ENCODE data around the gene EMD. TPM values are rescaled to one million over a fixed set of nuclear protein-coding genes. Genes with fewer than 3 reads are reported as not detected.
A peak's percentile ranks its signal among the peaks of the same experiment; 100 is the strongest.

Gene EMD
- total RNA-seq, 1 donor from 2014 or later, result 76.3 TPM

DNA sequence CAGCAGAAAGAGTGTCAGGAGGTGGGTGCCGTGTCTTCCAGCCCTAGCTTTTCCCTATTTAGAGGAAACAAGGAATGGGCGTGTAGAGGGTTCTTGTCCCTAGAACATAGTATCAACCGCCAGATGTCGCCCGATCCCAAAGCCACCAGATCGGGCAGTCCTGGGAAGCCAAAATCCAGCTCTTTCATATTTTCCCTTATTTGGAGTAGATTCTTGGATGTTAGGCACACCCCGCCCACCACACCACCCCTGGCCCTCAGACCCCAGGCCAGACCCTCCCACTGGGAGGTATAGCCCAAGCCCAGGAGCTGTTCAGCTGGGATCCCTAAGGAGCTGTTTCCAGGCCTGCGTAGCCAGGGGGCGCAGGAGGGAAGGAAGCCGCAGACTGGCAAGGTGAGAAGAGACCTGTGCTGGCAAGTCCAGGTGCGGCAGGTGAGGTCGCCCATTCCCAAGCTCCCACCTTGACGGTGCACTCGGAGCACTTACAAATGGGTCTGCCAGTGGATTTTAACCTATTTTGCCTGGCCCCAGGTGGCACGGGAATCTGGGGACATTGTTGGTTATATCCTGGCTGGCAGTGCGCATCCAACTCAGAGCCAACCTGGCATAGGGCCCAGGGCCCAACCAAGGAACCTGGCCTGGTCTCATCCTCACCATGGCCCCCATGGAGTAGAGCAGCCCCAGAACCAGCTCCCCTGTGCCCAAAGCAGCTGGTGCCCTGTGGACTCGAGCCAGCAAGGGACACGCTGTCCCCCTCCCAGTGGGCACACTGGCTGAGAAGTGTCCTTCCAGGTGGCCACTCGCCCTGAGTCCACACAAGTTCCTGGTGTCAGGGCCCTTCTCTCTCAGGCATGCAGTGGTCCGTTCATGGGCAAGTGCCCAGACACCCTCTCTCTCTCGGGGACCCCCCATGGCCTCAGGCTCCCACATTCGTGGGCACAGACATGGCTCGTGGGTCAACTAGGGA, 5.5 kb upstream of the EMD start:
- TF ChIP-seq, protein P1, sequence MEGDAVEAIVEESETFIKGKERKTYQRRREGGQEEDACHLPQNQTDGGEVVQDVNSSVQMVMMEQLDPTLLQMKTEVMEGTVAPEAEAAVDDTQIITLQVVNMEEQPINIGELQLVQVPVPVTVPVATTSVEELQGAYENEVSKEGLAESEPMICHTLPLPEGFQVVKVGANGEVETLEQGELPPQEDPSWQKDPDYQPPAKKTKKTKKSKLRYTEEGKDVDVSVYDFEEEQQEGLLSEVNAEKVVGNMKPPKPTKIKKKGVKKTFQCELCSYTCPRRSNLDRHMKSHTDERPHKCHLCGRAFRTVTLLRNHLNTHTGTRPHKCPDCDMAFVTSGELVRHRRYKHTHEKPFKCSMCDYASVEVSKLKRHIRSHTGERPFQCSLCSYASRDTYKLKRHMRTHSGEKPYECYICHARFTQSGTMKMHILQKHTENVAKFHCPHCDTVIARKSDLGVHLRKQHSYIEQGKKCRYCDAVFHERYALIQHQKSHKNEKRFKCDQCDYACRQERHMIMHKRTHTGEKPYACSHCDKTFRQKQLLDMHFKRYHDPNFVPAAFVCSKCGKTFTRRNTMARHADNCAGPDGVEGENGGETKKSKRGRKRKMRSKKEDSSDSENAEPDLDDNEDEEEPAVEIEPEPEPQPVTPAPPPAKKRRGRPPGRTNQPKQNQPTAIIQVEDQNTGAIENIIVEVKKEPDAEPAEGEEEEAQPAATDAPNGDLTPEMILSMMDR (IDR thresholded peaks at IDR 0.05; ENCODE audit: unreplicated experiment), result peak; percentile 58
- DNase-seq (ENCODE audit: low spot score in 2 of 2, unreplicated experiment in 2 of 2), result peak in 1 of 2 experiments; percentile 72
- no peaks in the 10 kb centered on the region for H3K36me3 Mint-ChIP-seq
- peak overlapping the region; percentile 60 for H3K4me3 Mint-ChIP-seq
- H3K9me3 Mint-ChIP-seq, result no peaks in the 10 kb centered on the region
- no peaks in the 10 kb centered on the region for H3K27me3 Mint-ChIP-seq (ENCODE audit: low read depth)
- peak overlapping the region; percentile 81 for H3K27ac Mint-ChIP-seq
- peaks cover 24% of the 10 kb centered on the region for H3K4me1 Mint-ChIP-seq

DNA sequence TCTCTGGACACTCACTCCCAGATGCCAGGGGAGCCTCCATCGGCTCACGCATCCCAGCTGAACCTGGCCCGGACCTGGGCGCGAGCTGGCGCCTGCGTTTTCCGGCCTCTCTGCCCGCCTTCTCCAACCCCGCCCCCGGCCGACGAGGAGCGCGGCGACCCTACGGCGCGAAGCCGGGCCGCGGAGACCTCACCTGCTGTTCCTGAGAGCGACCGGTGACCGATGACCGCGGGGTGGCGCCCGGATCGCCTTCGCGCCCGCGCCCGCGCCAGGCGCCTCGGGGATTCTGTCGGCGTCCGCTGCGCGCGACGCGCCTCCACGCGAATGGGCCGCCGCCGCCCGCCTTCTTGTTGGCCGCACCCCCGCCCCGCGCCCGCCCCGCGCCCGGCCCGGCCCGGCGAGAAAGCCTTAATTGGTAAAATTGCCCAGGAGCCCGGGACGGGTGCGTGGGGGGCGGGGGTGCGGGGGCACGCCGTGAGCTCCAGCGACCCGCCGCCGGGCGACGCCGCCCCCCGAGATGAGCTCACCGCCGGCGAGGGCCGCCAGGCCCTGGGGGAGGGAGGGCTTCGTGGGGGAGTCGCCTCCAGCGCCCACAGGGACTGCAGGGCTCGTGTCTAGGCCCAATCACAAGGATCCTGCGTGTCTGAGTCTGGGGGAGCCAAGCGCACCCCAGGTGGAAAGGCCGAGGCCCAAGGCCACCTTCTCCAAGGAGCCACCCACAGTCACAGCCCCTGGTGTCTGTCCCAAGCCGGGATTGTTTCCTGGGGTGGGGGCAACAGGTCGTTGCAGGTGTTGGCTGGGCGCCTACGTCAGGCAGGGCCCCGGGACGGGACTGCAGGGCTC, 4.6 kb upstream of the EMD start, which contains the start of gene FLNA:
FLNA (minus strand) TSS at position 322 of the 843 bp plus-strand sequence. CDS start 3,389 bp downstream, outside the sequence.
- no peak for DNase-seq (ENCODE audit: low spot score in 2 of 2, unreplicated experiment in 2 of 2)
- H3K4me3 Mint-ChIP-seq, result peak within 1 kb of the TSS; percentile 60
- peak within 1 kb of the TSS; percentile 81 for H3K27ac Mint-ChIP-seq
- H3K4me1 Mint-ChIP-seq, result peaks cover 24% of the 10 kb centered on the region
- TF ChIP-seq, protein P1 (IDR thresholded peaks at IDR 0.05; ENCODE audit: unreplicated experiment), result no peak
- H3K36me3 Mint-ChIP-seq, result no peaks in the 10 kb centered on the region
- H3K27me3 Mint-ChIP-seq (ENCODE audit: low read depth), result no peaks in the 10 kb centered on the region
- H3K9me3 Mint-ChIP-seq, result no peaks in the 10 kb centered on the region

DNA sequence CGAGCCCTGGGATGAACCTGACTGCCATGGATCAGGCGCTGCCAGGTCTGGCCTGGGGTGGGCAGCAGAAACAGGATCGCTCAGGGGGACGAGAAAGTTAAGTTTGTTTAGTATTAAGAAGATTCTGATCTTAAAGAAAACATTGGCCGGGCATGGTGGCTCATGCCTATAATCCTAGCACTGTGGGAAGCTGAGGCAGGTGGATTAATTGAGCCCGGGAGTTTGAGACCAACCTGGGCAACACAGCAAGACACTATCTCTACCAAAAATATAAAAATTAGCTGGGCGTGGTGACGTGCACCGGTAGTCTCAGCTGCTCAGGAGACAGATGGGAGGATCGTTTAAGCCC, 4.0 kb upstream of the EMD start:
- H3K4me1 Mint-ChIP-seq, result peaks cover 28% of the 10 kb centered on the region
- H3K36me3 Mint-ChIP-seq, result no peaks in the 10 kb centered on the region
- H3K9me3 Mint-ChIP-seq, result no peaks in the 10 kb centered on the region
- DNase-seq (ENCODE audit: low spot score in 2 of 2, unreplicated experiment in 2 of 2), result no peak
- H3K27me3 Mint-ChIP-seq (ENCODE audit: low read depth), result no peaks in the 10 kb centered on the region
- H3K4me3 Mint-ChIP-seq, result peak overlapping the region; percentile 56
- H3K27ac Mint-ChIP-seq, result peak overlapping the region; percentile 67
- TF ChIP-seq, protein P1 (IDR thresholded peaks at IDR 0.05; ENCODE audit: unreplicated experiment), result no peak

DNA sequence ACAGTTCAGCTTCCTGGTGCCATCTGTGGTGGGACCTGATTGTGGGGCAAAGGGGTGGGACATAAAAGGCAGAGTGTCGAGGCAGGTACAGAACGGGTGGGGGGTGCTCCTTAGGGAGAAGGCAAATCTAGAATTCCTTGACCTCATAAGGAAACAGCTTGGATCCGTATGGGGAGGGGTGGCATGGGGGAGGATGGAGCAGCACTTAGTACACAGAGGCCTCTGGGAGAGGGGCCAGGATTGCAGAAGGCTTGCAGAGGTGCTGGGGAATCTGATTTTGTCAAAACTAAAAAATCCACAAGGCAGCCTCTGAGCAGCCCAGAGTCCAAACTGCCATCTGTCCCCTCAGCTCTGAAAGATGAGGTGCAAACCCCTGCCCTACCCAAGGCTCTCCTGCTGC, 2.3 kb upstream of the EMD start:
- TF ChIP-seq, protein P1 (IDR thresholded peaks at IDR 0.05; ENCODE audit: unreplicated experiment), result no peak
- Mint-ChIP-seq H3K9me3 (no peaks in the 10 kb centered on the region), H3K27me3 (ENCODE audit: low read depth) (no peaks in the 10 kb centered on the region), H3K27ac (peak overlapping the region; percentile 69), H3K4me3 (no peak overlapping the region), H3K36me3 (peaks cover 2% of the 10 kb centered on the region), H3K4me1 (peaks cover 36% of the 10 kb centered on the region)
- no peak for DNase-seq (ENCODE audit: low spot score in 2 of 2, unreplicated experiment in 2 of 2)

DNA sequence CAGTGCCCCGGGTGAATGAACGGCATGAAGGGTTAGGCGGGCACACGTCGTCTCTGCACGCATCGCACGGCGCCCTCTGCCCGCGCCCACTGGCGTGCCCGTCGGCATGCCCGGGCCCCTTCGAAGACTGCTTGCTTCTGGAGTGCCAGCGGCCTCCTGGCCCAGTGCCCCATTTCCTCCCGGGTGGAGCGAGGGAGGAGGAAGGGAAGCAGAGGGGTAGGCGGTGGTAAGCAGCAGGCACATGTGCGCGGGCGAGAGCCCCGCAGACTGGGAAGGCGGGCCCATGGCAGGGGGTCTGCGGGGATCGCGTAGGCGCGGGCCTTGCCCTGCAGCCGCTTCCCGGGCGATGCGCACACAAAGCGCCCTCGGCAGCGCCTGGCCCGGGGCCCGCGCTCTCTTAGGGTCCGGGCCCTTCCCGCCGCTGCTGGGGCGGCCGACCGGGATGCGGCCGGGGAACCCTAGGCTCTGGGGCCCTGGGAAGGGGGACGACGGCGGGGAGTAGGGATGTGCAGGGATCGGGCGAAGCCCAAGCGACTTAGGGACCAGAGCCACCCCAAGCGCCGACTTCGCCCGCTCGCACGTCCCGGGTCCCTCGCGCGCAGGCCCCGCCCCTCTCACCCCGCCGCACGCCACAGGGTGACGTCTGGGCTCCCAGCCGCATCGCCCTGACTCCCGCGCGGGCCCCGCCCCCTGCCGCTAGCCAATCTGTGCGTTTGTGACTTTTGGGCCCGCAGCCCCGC, 866 bp upstream of the EMD start:
- H3K36me3 Mint-ChIP-seq, result peaks cover 2% of the 10 kb centered on the region
- TF ChIP-seq, protein P1 (IDR thresholded peaks at IDR 0.05; ENCODE audit: unreplicated experiment), result no peak
- peak overlapping the region; percentile 81 for H3K27ac Mint-ChIP-seq
- DNase-seq (ENCODE audit: low spot score in 2 of 2, unreplicated experiment in 2 of 2), result no peak
- peak overlapping the region; percentile 54 for H3K4me3 Mint-ChIP-seq
- no peaks in the 10 kb centered on the region for H3K27me3 Mint-ChIP-seq (ENCODE audit: low read depth)
- peaks cover 30% of the 10 kb centered on the region for H3K4me1 Mint-ChIP-seq
- no peaks in the 10 kb centered on the region for H3K9me3 Mint-ChIP-seq
